HCEC 1CT (cell line): ENCODE data around the gene CDH10.
A peak's percentile ranks its signal among the peaks of the same experiment; 100 is the strongest.

Source experiments
- DNase-seq: peaks from one replicate; pipeline ENCODE4 v3.0.0-alpha.2; 2017

CDH10 gene

DNA sequence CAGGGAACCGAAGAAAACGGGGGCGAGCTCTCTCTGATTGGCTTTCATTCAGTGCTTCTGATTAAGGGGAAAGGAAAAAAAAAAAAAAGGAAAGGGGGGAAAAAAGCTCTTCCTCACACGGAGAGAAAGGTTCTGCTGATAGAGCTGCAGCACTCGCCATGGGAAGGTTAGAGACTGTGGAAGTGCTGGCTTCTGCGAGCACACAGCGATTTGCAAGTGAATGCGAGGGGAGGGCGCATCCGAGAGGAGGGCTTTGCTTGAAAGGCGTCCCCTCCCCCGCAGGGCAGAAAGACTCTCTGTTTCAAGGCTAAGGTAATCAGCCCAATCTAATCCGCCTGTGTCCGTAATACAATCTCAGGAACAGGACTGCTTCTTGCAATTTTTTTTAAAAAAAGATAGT is at the start of gene CDH10:
Gene CDH10, minus strand, starts transcription at position 218 of the 400 bp plus-strand sequence. CDS start 51,488 bp downstream, outside the sequence.
- no peak for DNase-seq

DNA sequence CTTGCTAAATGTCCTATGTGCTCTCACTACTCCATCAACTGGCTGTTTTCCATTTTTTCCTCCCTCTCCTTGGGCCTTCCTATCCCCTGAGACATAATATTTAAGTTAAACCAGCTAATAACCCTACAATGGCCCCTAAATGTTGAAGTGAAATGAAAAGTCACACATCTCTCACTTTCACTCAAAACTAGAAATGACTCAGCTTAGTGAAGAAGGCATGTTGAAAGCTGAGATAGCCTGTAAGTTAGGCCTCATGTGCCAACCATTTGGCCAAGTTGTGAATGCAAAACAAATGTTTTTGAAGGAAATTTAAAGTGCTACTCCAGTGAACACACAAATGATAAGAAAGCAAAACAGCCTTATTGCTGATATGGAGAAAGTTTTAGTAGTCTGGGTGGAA is 48.8 kb upstream of the CDH10 start:
- no peak for DNase-seq

DNA sequence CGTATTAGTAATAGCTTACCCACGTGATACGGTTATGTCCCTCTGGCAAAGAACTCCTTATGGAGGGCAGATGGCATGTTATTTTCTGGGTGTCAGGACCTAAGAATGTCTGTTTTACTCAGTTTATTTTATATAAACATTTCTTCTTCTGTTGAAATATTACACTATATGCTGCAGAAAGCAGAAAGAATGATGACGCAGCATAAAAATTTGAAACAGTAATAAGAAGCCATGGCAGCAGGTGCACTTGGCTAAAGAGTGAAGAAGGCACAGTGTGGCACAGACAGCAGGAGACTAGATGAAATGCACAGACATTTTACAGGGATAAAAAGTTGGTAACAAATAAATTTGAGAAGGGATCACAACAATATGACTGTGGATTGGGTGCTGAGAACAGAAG is 46.3 kb upstream of the CDH10 start:
- DNase-seq = no peak

DNA sequence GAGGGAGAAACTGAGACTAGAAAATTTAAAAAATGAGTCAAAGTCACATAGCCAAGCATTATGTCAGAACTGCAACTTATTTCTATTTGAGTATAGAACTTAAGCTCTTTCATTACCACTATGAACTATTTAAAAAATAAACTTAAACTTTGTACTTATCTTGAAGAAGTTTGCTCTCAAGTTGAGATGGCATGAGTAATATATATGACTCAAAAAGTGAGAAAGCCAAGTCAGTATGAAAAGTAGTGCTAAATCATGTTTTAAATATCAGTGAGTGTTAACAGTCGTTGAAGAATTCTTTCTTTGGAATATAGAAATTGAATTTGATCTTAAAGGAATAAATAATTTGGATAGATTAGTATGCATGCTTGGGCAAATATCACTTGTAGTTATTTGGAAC is 36.3 kb upstream of the CDH10 start:
- DNase-seq = no peak

DNA sequence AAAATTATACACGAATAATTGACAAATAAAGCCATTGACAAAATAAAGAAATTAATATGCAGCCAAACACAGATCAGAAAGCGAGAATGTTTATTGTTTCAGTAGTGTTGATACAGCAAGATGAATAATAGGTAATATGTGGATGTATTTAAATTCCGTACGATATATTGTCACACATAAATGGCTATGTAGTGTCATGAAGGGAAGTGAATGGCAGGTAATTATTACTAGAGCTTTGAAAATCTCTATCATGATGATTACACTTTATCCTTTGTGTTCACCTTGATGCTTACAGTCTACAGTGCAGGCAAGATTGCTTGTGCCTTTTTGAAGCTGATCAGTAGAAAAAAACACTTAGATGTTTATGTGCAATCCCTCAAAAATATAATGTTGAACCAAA is 23.3 kb upstream of the CDH10 start:
- DNase-seq = no peak

DNA sequence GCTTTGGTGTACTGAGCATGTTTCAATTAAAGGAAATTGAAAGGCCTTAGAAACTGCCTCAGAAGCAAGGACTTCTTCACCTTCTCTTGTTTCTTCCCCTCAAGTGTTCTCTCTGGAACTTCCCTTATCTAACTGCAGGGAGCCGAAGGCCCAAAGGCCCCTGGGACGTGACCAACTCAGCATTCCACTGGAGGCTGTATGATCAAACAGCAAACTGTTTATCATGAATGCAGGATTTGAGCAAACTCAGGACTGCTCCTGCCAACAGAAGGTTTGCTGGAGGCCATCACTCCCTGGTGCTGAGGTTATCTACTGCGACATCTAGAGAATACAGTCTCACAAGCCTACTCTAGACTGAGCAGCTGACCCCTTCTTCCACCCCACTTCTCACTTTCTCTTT is 4.8 kb upstream of the CDH10 start:
- no peak for DNase-seq

DNA sequence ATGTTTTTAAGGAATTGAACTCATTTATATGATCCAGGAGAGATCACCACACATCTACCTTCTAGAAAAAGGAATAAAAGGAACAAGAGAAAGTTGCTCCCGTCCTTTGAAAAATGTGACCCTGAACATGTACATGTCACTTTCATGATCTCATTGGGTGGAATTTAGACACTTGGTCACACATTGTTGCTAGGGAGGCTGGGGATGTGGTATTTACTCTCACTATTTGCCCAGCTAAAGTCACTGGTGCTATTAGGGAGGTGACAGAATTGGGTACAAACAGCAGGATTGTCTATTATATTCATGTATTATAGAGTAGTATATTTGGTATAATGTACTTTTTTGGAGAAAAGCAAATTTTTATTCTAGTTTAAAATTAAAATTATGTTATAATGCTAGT is 2.1 kb upstream of the CDH10 start:
- no peak for DNase-seq

DNA sequence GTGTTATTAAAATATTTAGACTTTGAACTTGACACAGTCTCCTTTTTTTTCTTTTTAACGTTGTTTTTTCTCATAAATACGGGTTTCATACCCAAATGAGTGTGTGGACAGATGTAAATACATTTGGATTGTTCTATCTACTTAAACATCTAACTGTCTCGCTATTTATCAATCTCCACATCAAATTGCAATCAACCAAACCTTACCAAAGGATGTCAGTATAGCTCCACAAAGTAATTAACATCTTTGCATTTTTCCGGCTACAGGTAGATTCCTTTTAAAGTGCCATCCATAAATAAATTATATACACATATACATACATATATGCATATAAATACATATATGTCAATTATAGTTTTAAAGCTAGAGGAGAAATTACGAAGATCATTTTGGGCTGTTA is 705 bp upstream of the CDH10 start:
- no peak for DNase-seq

DNA sequence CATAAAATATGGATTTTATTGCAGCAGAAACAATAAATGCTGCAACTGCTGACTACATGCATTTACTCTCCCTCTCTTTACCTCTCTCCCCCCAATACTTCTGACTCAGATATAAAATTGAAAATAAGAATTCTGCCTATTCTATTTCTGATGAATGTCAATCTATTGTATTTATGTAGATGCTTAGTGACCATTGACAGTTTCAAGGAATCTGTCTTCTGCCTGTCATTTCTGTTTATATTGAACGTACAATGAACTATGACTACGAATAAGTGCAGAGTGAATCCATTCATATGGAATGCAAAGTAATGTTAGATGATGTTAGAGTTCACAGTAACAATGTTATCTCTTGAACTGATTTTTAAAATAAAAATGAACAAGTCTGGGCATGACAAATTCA is 898 bp downstream of the CDH10 start:
- DNase-seq = no peak

DNA sequence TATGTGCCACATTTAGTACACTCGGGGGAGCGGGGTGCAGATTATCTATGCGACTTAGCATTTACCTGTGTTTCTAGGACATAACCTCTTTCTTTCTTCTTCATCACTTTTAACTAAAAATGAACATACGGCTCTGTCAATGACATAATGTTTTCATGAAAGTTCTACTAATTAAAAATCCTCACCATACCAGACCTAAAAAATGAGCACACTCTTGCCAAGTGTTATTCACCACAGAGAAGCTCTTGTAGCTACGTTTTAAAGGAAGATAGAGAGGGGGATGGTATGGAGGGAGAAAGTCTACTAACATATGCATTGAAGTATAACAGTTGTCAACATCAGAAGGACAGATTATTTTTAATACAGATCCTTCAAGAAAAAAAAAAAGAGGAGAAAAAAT is 1.6 kb downstream of the CDH10 start:
- DNase-seq = no peak

DNA sequence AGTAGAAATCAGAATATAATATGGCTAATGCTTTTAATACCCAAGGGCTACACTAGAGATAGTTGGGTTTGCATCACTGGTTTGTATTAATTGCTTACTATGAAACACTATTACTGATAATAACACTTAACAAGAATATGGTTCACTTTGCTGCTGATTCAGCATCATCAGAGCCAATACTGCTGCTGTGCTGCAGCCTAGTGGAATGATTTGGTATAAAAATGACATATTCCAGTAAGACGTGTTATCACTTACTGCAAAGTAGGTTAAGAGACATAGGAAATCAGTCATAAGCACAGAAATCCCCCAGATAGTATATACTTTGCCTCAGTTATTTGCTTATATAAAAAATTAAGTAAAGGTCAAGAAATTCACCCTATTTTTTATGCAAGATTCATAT is 2.8 kb downstream of the CDH10 start:
- no peak for DNase-seq

DNA sequence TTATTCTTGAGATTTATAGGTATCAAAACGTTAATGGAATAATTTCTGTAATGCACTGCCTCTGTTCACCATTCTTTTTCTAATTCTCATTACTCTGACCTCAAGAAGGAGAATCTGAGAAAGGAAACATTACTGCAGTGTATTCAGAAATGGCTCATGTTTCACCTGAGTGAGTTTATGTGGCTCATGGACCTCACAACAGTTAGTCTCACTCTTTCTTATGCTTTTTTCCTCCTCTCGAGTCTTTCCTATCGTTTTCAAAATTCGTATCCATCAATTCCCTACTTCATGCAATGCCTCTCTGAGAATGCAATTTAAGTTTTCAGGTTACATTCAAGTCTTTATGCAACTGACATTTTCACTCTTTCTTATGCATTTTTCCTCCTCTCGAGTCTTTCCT is 9.6 kb downstream of the CDH10 start:
- DNase-seq = no peak

DNA sequence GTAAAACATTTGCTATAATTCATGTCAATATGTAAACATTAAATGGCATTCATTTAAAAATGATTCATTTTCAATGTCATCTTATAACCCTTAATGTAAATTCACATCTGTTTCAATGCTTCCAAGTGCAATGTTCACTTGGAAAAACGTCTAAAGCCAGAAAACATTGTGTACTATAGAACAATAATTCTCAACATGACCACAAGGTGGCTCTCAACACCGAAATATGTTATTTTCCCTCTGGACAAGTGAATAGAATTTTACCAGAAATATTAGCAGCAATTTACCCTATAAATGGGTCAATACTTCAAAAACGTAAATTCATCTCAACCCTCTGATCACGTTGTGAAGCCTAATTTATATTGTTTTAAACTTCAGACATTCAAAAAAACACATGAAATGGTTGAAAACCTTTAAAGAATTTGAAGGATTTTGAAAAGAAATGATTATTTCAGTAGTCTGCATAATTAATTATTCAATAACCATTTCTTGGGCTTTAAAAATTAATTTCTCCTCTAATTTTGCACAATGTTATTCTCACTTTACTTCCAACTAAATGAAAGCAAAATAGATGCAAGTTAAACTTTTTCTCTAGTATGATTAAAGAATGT is 11.0 kb downstream of the CDH10 start:
- DNase-seq = peak; percentile 22

DNA sequence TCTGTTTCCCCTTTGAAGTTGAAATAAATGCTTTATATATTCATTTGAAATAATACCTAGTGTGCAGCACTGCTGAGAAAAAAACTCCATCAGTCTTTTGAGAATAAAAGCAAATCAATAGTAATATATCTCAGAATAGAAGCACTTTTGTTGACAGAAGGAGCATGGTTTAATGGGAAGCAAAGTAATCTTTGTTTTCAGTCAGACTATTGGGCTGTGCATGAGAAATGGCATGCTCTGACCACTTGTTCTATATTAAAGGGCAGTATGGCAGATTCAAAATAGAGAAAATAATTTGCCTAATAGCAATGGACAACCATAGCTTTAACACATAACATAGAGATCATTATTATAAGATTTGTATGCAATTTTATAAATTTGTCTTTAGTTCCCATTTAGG is 12.4 kb downstream of the CDH10 start:
- DNase-seq = no peak

DNA sequence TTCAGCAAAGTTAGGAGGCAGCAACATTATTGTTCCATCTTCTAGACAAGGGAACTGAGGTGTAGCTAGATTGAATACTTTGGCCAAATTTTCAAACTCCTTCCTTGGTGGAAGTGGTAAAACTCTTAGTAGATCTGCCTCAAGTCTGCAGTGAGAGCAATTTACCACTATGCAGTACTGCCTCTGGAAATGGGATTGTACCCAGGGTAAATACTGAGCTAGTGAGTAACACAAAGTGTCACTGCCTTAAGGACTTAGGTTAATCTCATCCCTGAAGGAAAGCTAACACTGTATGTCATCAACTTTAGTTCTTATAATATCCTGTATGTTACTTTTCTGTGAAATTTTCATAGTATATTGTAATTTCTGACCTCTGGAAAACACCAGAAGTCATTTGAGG is 13.9 kb downstream of the CDH10 start:
- DNase-seq = no peak

DNA sequence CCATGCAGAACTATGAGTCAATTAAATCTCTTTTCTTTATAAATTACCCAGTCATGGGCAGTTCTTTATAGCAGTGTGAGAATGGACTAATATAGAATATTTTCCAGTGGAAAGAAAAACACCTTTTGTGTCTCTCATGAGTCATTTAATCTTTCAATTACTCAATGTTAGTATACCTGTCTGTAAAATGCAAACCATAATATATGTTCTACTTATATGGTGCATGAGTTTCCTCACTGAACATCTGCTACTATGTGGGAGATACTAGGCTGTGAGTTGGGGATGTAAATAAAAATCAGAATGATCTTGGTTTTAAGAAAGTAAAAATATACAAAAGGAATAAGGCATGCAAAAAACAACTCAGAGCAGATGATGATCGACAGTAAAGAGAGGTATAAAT is 15.0 kb downstream of the CDH10 start:
- no peak for DNase-seq

DNA sequence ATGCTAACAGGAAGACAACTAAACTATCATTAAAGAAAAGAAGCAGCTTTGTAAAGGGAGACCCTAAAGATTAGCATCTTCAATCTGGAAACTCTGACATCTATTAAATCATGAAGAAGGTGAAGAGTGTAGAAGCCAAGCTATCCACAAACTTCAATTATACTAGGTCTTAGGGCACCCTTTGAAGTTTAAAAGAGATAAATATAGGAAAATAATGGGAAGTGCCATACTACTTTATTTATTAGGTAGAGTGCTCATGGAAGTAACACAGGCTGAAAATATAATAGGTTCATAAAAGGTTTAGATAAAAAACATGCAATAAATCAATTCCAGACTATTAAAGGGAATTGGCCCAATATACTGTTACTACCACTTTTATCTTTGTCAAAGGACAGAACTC is 19.9 kb downstream of the CDH10 start:
- DNase-seq = no peak

DNA sequence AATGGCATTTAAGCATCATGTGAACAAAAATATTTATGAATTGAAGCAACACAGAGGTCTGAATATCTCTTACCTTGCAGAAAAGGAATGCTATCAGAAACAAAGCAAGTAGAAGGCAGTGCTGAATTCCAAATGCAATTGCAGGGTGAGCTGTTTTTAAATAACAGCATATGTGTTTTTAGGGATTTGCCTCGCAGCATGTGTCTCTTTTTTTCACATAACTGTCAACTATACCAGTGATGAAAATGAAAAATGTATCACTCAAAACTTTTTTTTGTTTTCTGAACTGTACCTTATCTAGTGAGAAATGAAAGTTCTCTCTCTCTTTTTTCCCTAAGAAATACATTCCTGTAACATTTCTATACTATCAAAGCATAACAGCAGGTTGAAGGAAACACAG is 21.2 kb downstream of the CDH10 start:
- no peak for DNase-seq

DNA sequence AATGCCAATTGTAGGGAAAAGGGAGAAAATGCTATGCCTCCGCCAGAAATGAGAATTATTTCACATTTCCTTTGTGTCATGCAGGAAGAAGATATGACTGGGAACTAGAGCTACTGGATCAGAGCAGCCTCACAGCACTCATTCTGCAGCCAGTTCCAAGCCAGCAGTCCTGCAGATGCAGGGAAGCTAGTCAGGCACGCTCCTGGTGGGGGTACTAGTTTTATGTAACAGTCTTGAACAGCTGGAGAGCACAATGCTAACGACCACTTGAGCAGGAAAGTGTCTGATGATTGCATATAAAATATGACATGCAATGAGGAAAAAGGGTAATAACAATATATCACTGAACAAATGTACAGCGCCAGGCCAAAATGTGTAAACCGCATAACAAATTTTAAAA is 21.7 kb downstream of the CDH10 start:
- DNase-seq = no peak

DNA sequence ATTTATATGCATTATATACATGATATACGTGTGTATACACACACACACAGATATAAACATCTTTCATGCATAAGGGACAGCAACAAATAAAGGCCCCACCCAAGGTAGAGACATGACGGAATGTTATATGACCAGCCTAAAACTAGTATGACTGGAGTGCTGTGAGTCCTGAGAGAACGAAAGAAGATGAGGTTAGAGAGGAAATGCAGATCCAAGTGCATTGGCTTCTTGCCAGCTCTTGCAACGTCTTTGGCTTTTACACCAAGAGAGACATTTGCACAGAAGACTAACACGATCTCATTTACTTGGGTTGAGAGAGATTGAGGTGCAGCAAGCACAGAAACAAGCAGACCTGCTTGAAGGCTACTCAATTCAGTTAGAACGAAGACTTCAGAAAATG is 23.0 kb downstream of the CDH10 start:
- no peak for DNase-seq

DNA sequence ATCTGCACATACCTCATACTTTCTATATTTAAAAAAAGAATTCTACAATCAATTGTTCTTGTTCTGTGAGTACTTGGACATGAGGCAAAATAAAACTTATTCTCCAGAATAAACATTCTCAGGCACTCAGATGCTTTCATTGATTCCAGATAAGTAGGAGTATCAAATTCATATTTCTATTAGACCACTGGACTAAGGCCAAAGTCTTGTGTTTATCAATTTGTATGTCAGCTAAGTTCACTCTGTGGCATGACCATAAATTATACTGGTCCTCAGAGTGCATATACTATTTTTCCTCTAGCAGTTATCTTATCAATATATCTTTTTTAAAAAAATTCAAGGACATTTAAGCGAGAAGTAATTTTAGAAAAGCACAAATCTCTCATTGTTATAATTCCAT is 28.2 kb downstream of the CDH10 start:
- DNase-seq = no peak

DNA sequence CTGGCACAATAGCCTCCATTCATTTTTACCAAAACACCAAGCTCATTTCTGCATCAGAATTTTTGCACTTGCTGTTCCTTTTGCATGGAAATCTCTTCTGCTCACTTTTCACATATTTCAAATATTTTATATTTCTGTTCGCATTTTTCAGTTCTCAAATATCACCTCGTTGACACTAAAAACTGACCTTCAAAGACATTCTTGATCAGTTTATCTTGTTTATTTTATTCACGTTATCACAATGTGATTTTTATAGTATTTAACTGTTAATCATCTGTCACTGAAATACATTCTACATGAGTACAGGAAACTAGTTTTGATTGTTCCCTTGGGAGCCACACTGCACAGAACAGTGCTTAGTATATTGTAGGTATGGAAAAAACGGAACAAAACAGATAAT is 29.6 kb downstream of the CDH10 start:
- no peak for DNase-seq

DNA sequence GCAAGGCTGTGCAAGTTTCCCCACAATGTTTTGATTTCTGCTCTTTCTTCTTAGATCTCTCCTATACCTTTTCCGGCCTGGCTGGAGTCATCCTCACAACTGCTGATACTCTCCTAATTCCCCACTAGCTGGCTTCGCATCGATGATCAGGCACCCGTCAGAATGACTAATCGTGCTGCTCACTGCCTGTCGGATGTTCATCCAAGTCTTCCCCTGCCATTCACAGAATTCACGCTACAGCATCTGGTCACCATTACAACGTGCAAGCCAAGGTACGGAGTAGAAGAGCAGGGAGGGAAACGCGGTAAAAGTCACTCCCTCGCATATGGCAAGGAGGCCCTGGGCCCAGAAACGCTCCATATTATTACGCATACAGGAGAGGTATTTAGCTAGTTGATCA is 35.1 kb downstream of the CDH10 start:
- no peak for DNase-seq

DNA sequence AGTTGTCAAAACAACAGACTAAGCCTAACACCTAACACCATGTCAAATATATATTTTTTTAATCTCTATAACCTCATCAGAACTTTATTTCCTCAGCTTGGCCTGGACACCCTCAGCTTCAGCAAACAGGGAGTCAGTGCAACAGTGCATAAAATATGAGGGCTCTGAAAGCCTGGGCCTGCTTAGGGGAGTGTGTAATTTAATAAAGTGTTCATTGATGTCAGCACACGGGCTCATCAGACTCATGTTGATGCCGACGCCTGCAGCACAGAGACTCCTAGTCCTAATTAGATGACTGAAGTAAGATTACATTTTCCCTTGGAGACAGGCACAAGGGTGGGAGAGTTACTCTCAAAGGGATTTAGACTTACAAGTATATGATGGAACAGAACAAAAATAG is 37.8 kb downstream of the CDH10 start:
- DNase-seq = no peak

DNA sequence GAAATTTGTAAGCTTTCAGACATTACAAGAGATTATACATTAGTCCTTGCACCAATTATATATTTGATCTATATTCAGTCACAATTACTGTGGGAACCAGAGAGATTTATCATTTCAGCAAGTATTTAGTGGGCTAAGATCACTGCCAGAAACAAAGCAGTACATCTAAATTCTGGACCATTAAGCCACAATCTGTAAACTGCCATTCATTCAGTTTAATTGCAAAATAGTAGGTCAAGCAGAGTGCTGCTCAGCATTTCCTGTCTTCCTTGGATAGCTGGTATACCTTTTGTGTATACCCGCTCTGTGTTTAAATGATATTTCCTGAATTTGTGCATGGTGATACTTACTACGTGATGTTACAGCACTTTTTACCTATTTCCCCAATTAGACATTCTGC is 42.6 kb downstream of the CDH10 start:
- no peak for DNase-seq

DNA sequence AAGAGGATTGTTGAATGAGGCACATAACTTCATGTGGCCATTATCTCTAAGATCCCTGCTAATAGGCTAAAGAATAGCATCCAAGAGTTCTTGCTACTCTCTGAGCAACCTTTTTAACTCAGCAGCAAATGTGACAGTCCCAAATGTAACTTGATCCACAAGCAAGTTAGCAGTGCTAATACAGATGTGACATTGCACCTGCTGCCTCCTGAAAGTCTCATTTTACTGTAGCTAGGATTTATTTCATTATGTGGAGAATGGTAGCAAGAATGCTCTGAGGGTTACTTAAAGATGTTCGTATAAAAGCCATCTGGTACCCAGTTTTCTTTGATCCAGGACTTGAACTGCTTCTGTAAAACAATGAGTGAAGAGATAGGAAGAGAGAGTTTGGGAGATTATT is 45.8 kb downstream of the CDH10 start:
- no peak for DNase-seq
